ENCODE results near the gene PPP2R3B. TPM values are rescaled to one million over a fixed set of nuclear protein-coding genes. Genes with fewer than 3 reads are reported as not detected.

PPP2R3B gene
- total RNA-seq, 1 experiment from 2014 or later, result 13.7 TPM

- no peak for TF ChIP-seq CTCF (IDR thresholded peaks at IDR 0.05; ENCODE audit: unreplicated experiment)
- intact Hi-C loops (cut with micrococcal nuclease), result no loop called here
- no peaks in the 10 kb centered on the region for H3K27me3 Mint-ChIP-seq (ENCODE audit: insufficient read depth, unreplicated experiment)
- H3K4me3 Mint-ChIP-seq (ENCODE audit: unreplicated experiment), result no peak overlapping the region
- H3K4me1 Mint-ChIP-seq (ENCODE audit: insufficient read depth, unreplicated experiment), result no peaks in the 10 kb centered on the region
- H3K27ac Mint-ChIP-seq (ENCODE audit: low read depth, unreplicated experiment), result no peak overlapping the region
- POLR2A ChIA-PET, result no interaction called here
- peaks cover 58% of the 10 kb centered on the region for H3K36me3 Mint-ChIP-seq (ENCODE audit: insufficient read depth, unreplicated experiment)
- DNase-seq (ENCODE audit: unreplicated experiment), result no peak
- BruUV-seq (replicated peaks), result no TSS peak
- CTCF ChIA-PET, result no interaction called here
- no peaks in the 10 kb centered on the region for H3K9me3 Mint-ChIP-seq (ENCODE audit: unreplicated experiment)
These were observed 73.9 kb downstream of the PPP2R3B start for GRCh38 chrX:312621-313331.

- ChIA-PET POLR2A (no interaction called here), CTCF (no interaction called here)
- Mint-ChIP-seq H3K9me3 (ENCODE audit: unreplicated experiment) (no peaks in the 10 kb centered on the region), H3K27me3 (ENCODE audit: insufficient read depth, unreplicated experiment) (no peaks in the 10 kb centered on the region), H3K36me3 (ENCODE audit: insufficient read depth, unreplicated experiment) (peaks cover 66% of the 10 kb centered on the region), H3K4me1 (ENCODE audit: insufficient read depth, unreplicated experiment) (no peaks in the 10 kb centered on the region), H3K27ac (ENCODE audit: low read depth, unreplicated experiment) (no peak overlapping the region), H3K4me3 (ENCODE audit: unreplicated experiment) (no peak overlapping the region)
- no peak for DNase-seq (ENCODE audit: unreplicated experiment)
- no TSS peak for BruUV-seq (replicated peaks)
- no peak for TF ChIP-seq CTCF (IDR thresholded peaks at IDR 0.05; ENCODE audit: unreplicated experiment)
- intact Hi-C loops (cut with micrococcal nuclease), result no loop called here
These were observed 75.3 kb downstream of the PPP2R3B start for GRCh38 chrX:311156-312129.

GRCh38 chrX:310621-311155 is 76.0 kb downstream of the PPP2R3B start:
- Mint-ChIP-seq H3K36me3 (ENCODE audit: insufficient read depth, unreplicated experiment) (peaks cover 73% of the 10 kb centered on the region), H3K9me3 (ENCODE audit: unreplicated experiment) (no peaks in the 10 kb centered on the region), H3K27me3 (ENCODE audit: insufficient read depth, unreplicated experiment) (no peaks in the 10 kb centered on the region), H3K4me1 (ENCODE audit: insufficient read depth, unreplicated experiment) (no peaks in the 10 kb centered on the region), H3K4me3 (ENCODE audit: unreplicated experiment) (no peak overlapping the region), H3K27ac (ENCODE audit: low read depth, unreplicated experiment) (no peak overlapping the region)
- BruUV-seq (replicated peaks), result no TSS peak
- intact Hi-C loops (cut with micrococcal nuclease), result no loop called here
- no peak for DNase-seq (ENCODE audit: unreplicated experiment)
- POLR2A ChIA-PET, result no interaction called here
- no peak for TF ChIP-seq CTCF (IDR thresholded peaks at IDR 0.05; ENCODE audit: unreplicated experiment)
- CTCF ChIA-PET, result no interaction called here

GRCh38 chrX:308821-309520 is 77.7 kb downstream of the PPP2R3B start:
- H3K27me3 Mint-ChIP-seq (ENCODE audit: insufficient read depth, unreplicated experiment), result no peaks in the 10 kb centered on the region
- H3K36me3 Mint-ChIP-seq (ENCODE audit: insufficient read depth, unreplicated experiment), result peaks cover 74% of the 10 kb centered on the region
- no peak overlapping the region for H3K27ac Mint-ChIP-seq (ENCODE audit: low read depth, unreplicated experiment)

More at GRCh38 chrX:308821-309520, 77.7 kb downstream of the PPP2R3B start:
- BruUV-seq (replicated peaks), result no TSS peak
- intact Hi-C loops (cut with micrococcal nuclease), result no loop called here
- CTCF ChIA-PET, result no interaction called here
- Mint-ChIP-seq H3K4me3 (ENCODE audit: unreplicated experiment) (no peak overlapping the region), H3K4me1 (ENCODE audit: insufficient read depth, unreplicated experiment) (no peaks in the 10 kb centered on the region), H3K9me3 (ENCODE audit: unreplicated experiment) (no peaks in the 10 kb centered on the region)
- TF ChIP-seq CTCF (IDR thresholded peaks at IDR 0.05; ENCODE audit: unreplicated experiment), result no peak
- POLR2A ChIA-PET, result no interaction called here
- DNase-seq (ENCODE audit: unreplicated experiment), result no peak
